Activated CD4-positive, alpha-beta T cell treated with anti-CD3 and anti-CD28 coated beads for 48 hours (primary cell): ENCODE measurements around the gene GJE1.
"Not testable (repeated sequence)": the region's sequence is repeated elsewhere in the genome, so short reads cannot be mapped to it uniquely, and the experiment has no call there.

Experiments
- DNase-seq: peaks from one replicate; pipeline ENCODE4 v3.0.0-alpha.2; 2020

GJE1 gene

GRCh38 chr6:142132625-142133024 is at the start of gene GJE1:
GJE1 (plus strand) TSS chr6:142132925; CDS start chr6:142133159, 234 bp downstream.
- DNase-seq = no peak

- no peak for DNase-seq
These were observed 44.5 kb upstream of the GJE1 start for GRCh38 chr6:142087950-142088857.

- no peak for DNase-seq
These were observed 43.9 kb upstream of the GJE1 start for GRCh38 chr6:142088858-142089216.

- DNase-seq = not testable (repeated sequence)
These were observed 27.9 kb upstream of the GJE1 start for GRCh38 chr6:142104820-142105219.

GRCh38 chr6:142110820-142111219 is 21.9 kb upstream of the GJE1 start:
- DNase-seq = not testable (repeated sequence)

GRCh38 chr6:142112451-142113061 is 20.2 kb upstream of the GJE1 start:
- DNase-seq = peak; percentile 83

GRCh38 chr6:142117366-142117765 is 15.4 kb upstream of the GJE1 start:
- DNase-seq = no peak

GRCh38 chr6:142118328-142118727 is 14.4 kb upstream of the GJE1 start:
- no peak for DNase-seq

GRCh38 chr6:142118925-142119324 is 13.8 kb upstream of the GJE1 start:
- no peak for DNase-seq

GRCh38 chr6:142121342-142121741 is 11.4 kb upstream of the GJE1 start:
- DNase-seq = no peak

- DNase-seq = no peak
These were observed 1.9 kb upstream of the GJE1 start for GRCh38 chr6:142130814-142131213.

- no peak for DNase-seq
These were observed 6.2 kb downstream of the GJE1 start for GRCh38 chr6:142138876-142139275.

GRCh38 chr6:142141531-142141930 is 8.8 kb downstream of the GJE1 start:
- not testable (repeated sequence) for DNase-seq

GRCh38 chr6:142146828-142147662 is 14.3 kb downstream of the GJE1 start, which contains the start of the genes NMBR and VTA1:
NMBR (minus strand) TSS chr6:142147122; CDS start chr6:142088658, 58,464 bp downstream.
VTA1 (plus strand) TSS chr6:142147263; CDS start chr6:142147288, 25 bp downstream.
- DNase-seq = peak; percentile 97

- no peak for DNase-seq
These were observed 20.0 kb downstream of the GJE1 start for GRCh38 chr6:142152746-142153145.

- DNase-seq = no peak
These were observed 20.5 kb downstream of the GJE1 start for GRCh38 chr6:142153196-142153595.

GRCh38 chr6:142154336-142154735 is 21.6 kb downstream of the GJE1 start:
- DNase-seq = no peak

GRCh38 chr6:142155091-142155490 is 22.4 kb downstream of the GJE1 start:
- DNase-seq = no peak

- DNase-seq = no peak
These were observed 23.4 kb downstream of the GJE1 start for GRCh38 chr6:142155895-142156757.

GRCh38 chr6:142156758-142157068 is 24.0 kb downstream of the GJE1 start:
- not testable (repeated sequence) for DNase-seq

GRCh38 chr6:142162780-142163179 is 30.1 kb downstream of the GJE1 start:
- DNase-seq = no peak

GRCh38 chr6:142165227-142165626 is 32.5 kb downstream of the GJE1 start:
- DNase-seq = no peak
